Thyroid gland (tissue), 4 donors: ENCODE data around the gene RPTN. TPM values are rescaled to one million over a fixed set of nuclear protein-coding genes. Genes with fewer than 3 reads are reported as not detected.

Experiments
- DNase-seq, 2 donors: peaks; one replicate each; pipeline ENCODE4 v3.0.0-alpha.2; 2019
- H3K27ac ChIP-seq, 3 donors: fragments of 200-600 bp; sonication (generic); 1 replicate in 2 of 3; 2 replicates in 1 of 3; pipeline ENCODE4 v1.5.1; 2016 to 2019; ENCODE audit warnings: mild to moderate bottlenecking in 1 of 3, moderate library complexity in 1 of 3
- H3K27me3 ChIP-seq: fragments of 200-600 bp; sonication (generic); one replicate; pipeline ENCODE4 v1.5.1; 2019
- H3K36me3 ChIP-seq, 2 donors: fragments of 200-600 bp; sonication (generic); one replicate each; pipeline ENCODE4 v1.5.1; 2016 to 2019
- H3K4me1 ChIP-seq, 2 donors: fragments of 200-600 bp; sonication (generic); one replicate each; pipeline ENCODE4 v1.5.1; 2017 to 2019
- H3K4me3 ChIP-seq, 3 donors: fragments of 200-600 bp; sonication (generic); replicated peaks in 1 of 3; 1 replicate in 2 of 3; 2 replicates in 1 of 3; pipeline ENCODE4 v1.5.1; 2016; ENCODE audit warnings: mild to moderate bottlenecking in 1 of 3
- H3K9me3 ChIP-seq: fragments of 200-600 bp; sonication (generic); one replicate; pipeline ENCODE4 v1.5.1; 2017
- CTCF ChIP-seq, 6 experiments: fragments of 200-600 bp in 3 of 6; fragments of 450-650 bp in 3 of 6; sonication (generic) in 3 of 6; IDR thresholded peaks; one replicate each; pipeline ENCODE4 v1.5.1; 2016 to 2019; ENCODE audit warnings: antibody characterized with exemption in 6 of 6, mild to moderate bottlenecking in 2 of 6, inconsistent platforms in 1 of 6, moderate library complexity in 1 of 6
- POLR2A ChIP-seq, 2 donors: fragments of 450-650 bp; IDR thresholded peaks; one replicate each; pipeline ENCODE4 v1.6.1; 2017; ENCODE audit warnings: antibody characterized with exemption in 2 of 2, mild to moderate bottlenecking in 2 of 2, moderate library complexity in 1 of 2
- whole genome bisulfite sequencing, 2 donors: methylation state at CpG; one replicate each; pipeline ENCODE4 v1.1.5; 2017; 5-methylcytosine and 5-hydroxymethylcytosine counted together
- intact Hi-C: fragments of 100-400 bp; cut with DNase I; formaldehyde crosslinking; loops from one replicate; pipeline ENCODE4 v1.15.1; 2023
- total RNA-seq, 4 donors: library from RNA; depleted of rRNA; stranded (reverse); fragments of >200 nt; gene quantifications; one replicate each; pipeline ENCODE4 v1.2.3, GENCODE V29; 2016

RPTN gene
- total RNA-seq, 4 donors from 2014 or later = not detected

GRCh38 chr1:152185544-152186391, 26.7 kb upstream of the RPTN start:
- H3K36me3 ChIP-seq = no peaks in the 10 kb centered on the region
- TF ChIP-seq POLR2A (IDR thresholded peaks at IDR 0.05) (no peak), CTCF (IDR thresholded peaks at IDR 0.05) (peak; percentile 67 to 96 (median 84))
- no peak overlapping the region for H3K27ac ChIP-seq
- peaks cover 0 to 13% of the 10 kb centered on the region in 2 donors for H3K4me1 ChIP-seq
- no peaks in the 10 kb centered on the region for H3K9me3 ChIP-seq
- no peaks in the 10 kb centered on the region for H3K27me3 ChIP-seq
- WGBS, 2 donors = 36 to 38% methylated on average over 8 of the region's 8 CpGs
- no peak overlapping the region for H3K4me3 ChIP-seq
- intact Hi-C loops = loop anchor here (2.0 kb wide), 1 partner anchor 133 kb away; no protein-coding TSS in a partner anchor
- DNase-seq = peak; percentile 37 to 45

GRCh38 chr1:152182944-152183361, 23.9 kb upstream of the RPTN start:
- intact Hi-C loops = loop anchor here (5.0 kb wide), 2 partner anchors 36 to 274 kb away; no protein-coding TSS in a partner anchor
- WGBS, 2 donors = 58 to 66% methylated on average over 2 of the region's 2 CpGs
- no peak overlapping the region for H3K27ac ChIP-seq
- H3K4me3 ChIP-seq = no peak overlapping the region
- no peaks in the 10 kb centered on the region for H3K27me3 ChIP-seq
- no peaks in the 10 kb centered on the region for H3K36me3 ChIP-seq
- H3K4me1 ChIP-seq = peaks cover 0 to 9% of the 10 kb centered on the region in 2 donors
- DNase-seq = peak in 1 of 2 donors; percentile 22
- H3K9me3 ChIP-seq = no peaks in the 10 kb centered on the region
- TF ChIP-seq CTCF (IDR thresholded peaks at IDR 0.05) (no peak), POLR2A (IDR thresholded peaks at IDR 0.05) (no peak)

- Histone ChIP-seq H3K4me1 (peaks cover 0 to 9% of the 10 kb centered on the region in 2 donors), H3K9me3 (no peaks in the 10 kb centered on the region), H3K36me3 (no peaks in the 10 kb centered on the region), H3K27ac (no peak overlapping the region), H3K4me3 (no peak overlapping the region), H3K27me3 (no peaks in the 10 kb centered on the region)
- WGBS, 2 donors = 79 to 83% methylated on average over 2 of the region's 2 CpGs
- no peak for TF ChIP-seq POLR2A (IDR thresholded peaks at IDR 0.05)
- peak in 1 of 6 experiments; percentile 20 for TF ChIP-seq CTCF (IDR thresholded peaks at IDR 0.05)
- intact Hi-C loops = loop anchor here (5.0 kb wide), 2 partner anchors 35 to 275 kb away; no protein-coding TSS in a partner anchor
- no peak for DNase-seq
Measured at GRCh38 chr1:152182431-152182830, 23.4 kb upstream of the RPTN start.

- Histone ChIP-seq H3K27me3 (no peaks in the 10 kb centered on the region), H3K9me3 (no peaks in the 10 kb centered on the region), H3K36me3 (no peaks in the 10 kb centered on the region), H3K27ac (no peak overlapping the region), H3K4me1 (peaks cover 0 to 9% of the 10 kb centered on the region in 2 donors), H3K4me3 (no peak overlapping the region)
- intact Hi-C loops = no loop called here
- WGBS, 2 donors = 27 to 29% methylated on average over 1 of the region's 1 CpG
- peak; percentile 23 to 57 for DNase-seq
- no peak for TF ChIP-seq POLR2A (IDR thresholded peaks at IDR 0.05)
- no peak for TF ChIP-seq CTCF (IDR thresholded peaks at IDR 0.05)
Measured at GRCh38 chr1:152179566-152179965, 20.5 kb upstream of the RPTN start.
